Choroid plexus epithelial cell (primary cell): ENCODE data around the gene ADGRB3.

Experiments
- DNase-seq: peaks from one replicate; pipeline ENCODE4 v3.0.0-alpha.2; 2010; ENCODE audit warnings: low read depth
- H3K4me3 ChIP-seq: 2 replicates; pipeline ENCODE4 v1.5.1; 2011; ENCODE audit warnings: low read depth, mild to moderate bottlenecking, control low read depth, low read length, moderate library complexity
- TF ChIP-seq, protein P1 (sequence below): conservative IDR thresholded peaks from 2 replicates; pipeline ENCODE4 v1.5.1; 2011; ENCODE audit warnings: low read depth, mild to moderate bottlenecking, control low read depth, inconsistent platforms, low read length, moderate library complexity

The ADGRB3 gene

DNA sequence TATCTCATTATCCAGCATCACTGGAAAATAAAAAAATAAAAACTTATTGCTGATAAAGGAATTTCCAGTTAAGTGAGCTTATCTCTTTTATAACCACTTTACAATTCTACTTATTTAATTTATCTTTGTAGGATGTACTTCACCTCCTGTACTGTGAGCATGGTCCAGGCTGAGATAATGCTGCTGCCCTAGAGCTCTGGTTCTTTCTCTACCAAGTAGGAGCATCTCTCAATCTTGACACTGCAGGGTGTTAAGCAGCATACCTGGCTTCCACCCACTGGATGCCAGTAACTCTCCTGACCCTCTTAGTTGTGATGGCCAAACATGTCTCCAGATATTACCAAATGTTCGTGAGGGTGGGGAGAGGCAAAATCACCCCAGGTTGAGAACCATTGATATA is 454.5 kb downstream of the ADGRB3 start:
- no peak overlapping the region for H3K4me3 ChIP-seq
- TF ChIP-seq, protein P1, sequence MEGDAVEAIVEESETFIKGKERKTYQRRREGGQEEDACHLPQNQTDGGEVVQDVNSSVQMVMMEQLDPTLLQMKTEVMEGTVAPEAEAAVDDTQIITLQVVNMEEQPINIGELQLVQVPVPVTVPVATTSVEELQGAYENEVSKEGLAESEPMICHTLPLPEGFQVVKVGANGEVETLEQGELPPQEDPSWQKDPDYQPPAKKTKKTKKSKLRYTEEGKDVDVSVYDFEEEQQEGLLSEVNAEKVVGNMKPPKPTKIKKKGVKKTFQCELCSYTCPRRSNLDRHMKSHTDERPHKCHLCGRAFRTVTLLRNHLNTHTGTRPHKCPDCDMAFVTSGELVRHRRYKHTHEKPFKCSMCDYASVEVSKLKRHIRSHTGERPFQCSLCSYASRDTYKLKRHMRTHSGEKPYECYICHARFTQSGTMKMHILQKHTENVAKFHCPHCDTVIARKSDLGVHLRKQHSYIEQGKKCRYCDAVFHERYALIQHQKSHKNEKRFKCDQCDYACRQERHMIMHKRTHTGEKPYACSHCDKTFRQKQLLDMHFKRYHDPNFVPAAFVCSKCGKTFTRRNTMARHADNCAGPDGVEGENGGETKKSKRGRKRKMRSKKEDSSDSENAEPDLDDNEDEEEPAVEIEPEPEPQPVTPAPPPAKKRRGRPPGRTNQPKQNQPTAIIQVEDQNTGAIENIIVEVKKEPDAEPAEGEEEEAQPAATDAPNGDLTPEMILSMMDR, result no peak
- DNase-seq, result no peak

DNA sequence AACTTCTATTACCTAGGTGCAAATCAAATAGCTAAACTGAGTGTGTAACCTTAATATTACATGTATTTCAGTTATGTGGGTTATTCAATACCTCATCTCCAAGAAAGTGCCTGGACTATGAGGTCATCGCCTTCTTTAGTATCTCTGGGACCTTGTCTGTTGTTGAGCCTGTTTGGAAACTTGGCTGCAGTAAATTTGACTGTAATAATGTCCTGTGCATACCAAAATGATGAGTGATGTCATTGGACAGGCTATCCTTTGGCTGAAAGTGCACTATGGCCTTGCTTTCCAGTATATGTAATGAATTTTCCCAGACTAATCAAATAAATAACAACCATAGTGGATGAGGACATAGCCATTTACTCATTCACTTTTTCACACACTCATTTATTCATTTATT is 455.1 kb downstream of the ADGRB3 start:
- DNase-seq, result peak; percentile 86
- TF ChIP-seq, protein P1, result no peak
- no peak overlapping the region for H3K4me3 ChIP-seq

DNA sequence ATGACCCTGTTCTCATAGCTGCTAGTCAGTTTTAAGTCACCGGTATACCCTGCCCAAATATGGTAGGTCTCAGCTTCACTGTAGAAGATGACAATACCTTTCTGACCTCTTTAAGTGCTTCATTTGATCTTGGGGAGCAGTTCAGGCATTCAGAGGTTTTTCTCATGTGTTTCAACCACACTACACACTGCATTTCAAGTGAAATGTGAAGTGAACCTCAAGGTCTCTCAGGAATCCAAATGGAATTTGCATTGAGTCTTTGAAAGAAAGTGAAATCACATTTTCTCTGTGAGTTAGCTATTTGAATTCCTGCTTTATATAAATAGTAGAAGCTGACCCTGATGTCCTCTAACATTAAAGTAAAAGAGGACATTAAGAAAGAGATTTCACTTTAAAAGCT is 461.6 kb downstream of the ADGRB3 start:
- TF ChIP-seq, protein P1, result no peak
- DNase-seq, result peak; percentile 38
- H3K4me3 ChIP-seq, result no peak overlapping the region

DNA sequence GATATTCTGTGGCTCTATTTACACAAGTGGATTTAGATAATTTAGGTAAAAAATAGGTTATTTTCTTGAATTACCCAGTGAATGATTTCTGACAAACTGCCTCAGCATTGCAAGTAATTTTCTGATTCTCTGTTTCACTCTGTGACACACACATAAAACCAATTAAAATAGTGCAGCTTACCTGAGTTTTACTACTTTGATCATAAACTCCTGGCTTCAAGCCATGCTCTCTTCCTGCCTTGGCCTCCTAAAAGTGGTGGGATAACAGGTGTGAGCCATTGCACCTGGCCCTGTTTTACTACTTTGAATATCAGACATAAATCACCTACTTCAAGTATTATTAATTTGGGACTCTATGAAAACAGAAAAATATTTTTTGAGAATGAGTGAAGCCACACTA is 462.9 kb downstream of the ADGRB3 start:
- no peak overlapping the region for H3K4me3 ChIP-seq
- DNase-seq, result no peak
- TF ChIP-seq, protein P1, result no peak

DNA sequence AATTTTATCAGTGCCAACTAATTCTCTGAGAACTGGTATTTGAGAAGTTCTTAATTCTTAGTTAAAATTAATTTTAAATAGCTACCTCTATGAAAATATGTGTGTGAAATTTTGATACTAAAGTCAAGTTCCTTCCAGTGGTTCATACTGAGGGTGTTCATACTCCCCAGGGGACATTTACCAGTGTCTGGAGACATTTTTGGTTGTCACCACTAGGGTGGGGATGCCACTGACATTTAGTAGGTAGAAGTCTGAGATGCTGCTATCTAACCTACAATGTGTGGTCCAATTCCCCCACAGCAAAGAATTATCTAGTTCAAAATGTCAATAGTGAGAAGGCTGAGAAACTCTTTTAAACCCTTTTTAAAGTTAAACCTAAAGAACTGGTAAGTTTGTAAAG is 463.8 kb downstream of the ADGRB3 start:
- H3K4me3 ChIP-seq, result no peak overlapping the region
- TF ChIP-seq, protein P1, result no peak
- DNase-seq, result no peak

DNA sequence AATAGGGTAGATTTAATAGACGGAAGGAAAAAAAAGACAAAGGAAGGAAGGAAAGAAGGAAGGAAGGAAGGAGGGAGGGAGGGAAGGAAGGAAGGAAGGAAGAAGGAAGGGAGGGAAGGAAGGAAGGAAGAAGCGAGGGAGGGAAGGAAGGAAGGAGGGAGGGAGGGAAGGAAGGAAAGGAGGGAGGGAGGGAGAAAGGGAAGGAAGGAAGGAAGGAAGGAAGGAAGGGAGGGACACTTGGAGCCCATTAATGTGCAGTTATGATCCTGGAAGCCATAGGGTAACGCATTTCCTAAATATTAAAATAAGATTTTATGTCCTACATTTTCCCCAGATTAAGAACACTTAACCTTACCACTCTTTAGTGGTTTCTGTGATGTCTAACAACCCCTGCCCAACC is 465.7 kb downstream of the ADGRB3 start:
- TF ChIP-seq, protein P1, result no peak

DNA sequence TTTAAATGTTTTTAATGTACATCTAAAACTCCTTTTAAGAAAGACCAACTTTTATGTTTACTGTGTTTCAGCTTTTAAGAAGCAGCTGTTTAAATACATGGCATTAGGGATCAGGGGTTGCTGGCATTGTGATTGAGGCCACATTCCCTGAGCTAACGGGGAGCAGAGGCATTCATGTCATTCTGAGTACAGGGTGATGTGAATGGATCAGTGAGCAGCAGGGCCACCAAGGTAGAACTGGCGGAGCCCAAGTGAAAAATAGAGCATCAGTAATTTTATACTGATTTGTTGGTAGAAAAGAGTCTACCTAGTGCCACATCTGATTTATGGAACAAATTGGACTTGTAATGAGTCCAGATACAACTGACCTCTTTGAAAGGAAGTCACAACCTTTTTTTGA is 467.3 kb downstream of the ADGRB3 start:
- DNase-seq, result no peak
- H3K4me3 ChIP-seq, result no peak overlapping the region
- TF ChIP-seq, protein P1, result no peak

More for the DNA sequence above, 465.7 kb downstream of the ADGRB3 start:
- no peak for DNase-seq
- H3K4me3 ChIP-seq, result no peak overlapping the region
